GM23338 (cell line): ENCODE measurements around the gene IL1RL2. TPM values are rescaled to one million over a fixed set of nuclear protein-coding genes. Genes with fewer than 3 reads are reported as not detected.

Source experiments
- ATAC-seq: fragments of 200-7000 bp; cut with Tn5 transposase; 3 replicates; pipeline ENCODE4 v1.9.1; 2020
- DNase-seq: peaks from one replicate; pipeline ENCODE4 v3.0.0-alpha.2; 2015; ENCODE audit warnings: low spot score
- H2AFZ ChIP-seq: fragments of 200-600 bp; sonication (generic); 2 replicates; pipeline ENCODE4 v1.8.0; 2016; ENCODE audit warnings: antibody characterized with exemption, mild to moderate bottlenecking, moderate library complexity
- H3F3A ChIP-seq: fragments of 200-600 bp; sonication (generic); replicated peaks from 2 replicates; pipeline ENCODE4 v1.8.0; 2017; ENCODE audit warnings: antibody characterized with exemption, mixed run types, low read depth
- H3K27ac ChIP-seq: fragments of 200-600 bp; sonication (generic); 2 replicates; pipeline ENCODE4 v1.6.1; 2016; ENCODE audit warnings: low read depth
- H3K27me3 ChIP-seq: fragments of 200-600 bp; sonication (generic); 2 replicates; pipeline ENCODE4 v1.8.0; 2016; ENCODE audit warnings: mild to moderate bottlenecking, mixed run types, moderate library complexity; ENCODE audit not compliant: insufficient read depth
- H3K36me3 ChIP-seq: fragments of 200-600 bp; sonication (generic); 2 replicates; pipeline ENCODE4 v1.8.0; 2016; ENCODE audit warnings: mild to moderate bottlenecking; ENCODE audit not compliant: insufficient read depth
- H3K4me1 ChIP-seq: fragments of 200-600 bp; sonication (generic); 2 replicates; pipeline ENCODE4 v1.8.0; 2016; ENCODE audit warnings: mild to moderate bottlenecking, moderate library complexity; ENCODE audit not compliant: insufficient read depth
- H3K4me2 ChIP-seq: fragments of 200-600 bp; sonication (generic); 2 replicates; pipeline ENCODE4 v1.7.1; 2017; ENCODE audit warnings: mixed run types
- H3K4me3 ChIP-seq: fragments of 200-600 bp; sonication (generic); 2 replicates; pipeline ENCODE4 v1.6.1; 2016; ENCODE audit warnings: mixed run types
- H3K79me2 ChIP-seq: fragments of 200-600 bp; sonication (generic); replicated peaks from 2 replicates; pipeline ENCODE4 v1.8.0; 2017; ENCODE audit warnings: mild to moderate bottlenecking; ENCODE audit not compliant: insufficient read depth
- H3K9me2 ChIP-seq: fragments of 200-600 bp; sonication (generic); 2 replicates; pipeline ENCODE4 v1.8.0; 2017; ENCODE audit not compliant: insufficient read depth
- H4K20me1 ChIP-seq: fragments of 200-600 bp; sonication (generic); replicated peaks from 2 replicates; pipeline ENCODE4 v1.8.0; 2017; ENCODE audit warnings: mild to moderate bottlenecking; ENCODE audit not compliant: insufficient read depth
- H3K27ac Mint-ChIP-seq: 2 replicates; pipeline ENCODE4 v1.8.0; 2020; ENCODE audit warnings: inconsistent platforms, mild to moderate bottlenecking, moderate library complexity, mixed read lengths
- H3K27me3 Mint-ChIP-seq: 3 replicates; pipeline ENCODE4 v1.8.0; 2022; ENCODE audit warnings: low read depth, mild to moderate bottlenecking, moderate library complexity, mixed read lengths, inconsistent platforms; ENCODE audit not compliant: insufficient read depth, poor library complexity
- H3K36me3 Mint-ChIP-seq: 3 replicates; pipeline ENCODE4 v1.8.0; 2021; ENCODE audit warnings: low read depth, mild to moderate bottlenecking, inconsistent platforms, moderate library complexity, mixed read lengths
- H3K4me1 Mint-ChIP-seq: 3 replicates; pipeline ENCODE4 v1.8.0; 2020; ENCODE audit warnings: mild to moderate bottlenecking, inconsistent platforms, mixed read lengths
- H3K4me3 Mint-ChIP-seq: 3 replicates; pipeline ENCODE4 v1.8.0; 2021; ENCODE audit warnings: moderate library complexity, mild to moderate bottlenecking, inconsistent platforms, mixed read lengths
- H3K9me3 Mint-ChIP-seq: 3 replicates; pipeline ENCODE4 v1.8.0; 2020; ENCODE audit warnings: moderate library complexity, mild to moderate bottlenecking, inconsistent platforms, mixed read lengths
- EZH2 ChIP-seq: fragments of 200-600 bp; sonication (generic); IDR thresholded peaks from one replicate; pipeline ENCODE4 v1.8.0; 2017; ENCODE audit warnings: antibody characterized with exemption, mild to moderate bottlenecking, low read depth; ENCODE audit not compliant: unreplicated experiment
- EZH2phosphoT487 ChIP-seq: fragments of 200-600 bp; sonication (generic); IDR thresholded peaks from one replicate; pipeline ENCODE4 v1.8.1; 2018; ENCODE audit warnings: antibody characterized with exemption; ENCODE audit not compliant: unreplicated experiment
- NANOG ChIP-seq: IDR thresholded peaks from 2 replicates; pipeline ENCODE4 v1.6.1; 2016; ENCODE audit warnings: antibody characterized with exemption, borderline replicate concordance
- POLR2AphosphoS5 ChIP-seq: IDR thresholded peaks from 2 replicates; pipeline ENCODE4 v1.6.1; 2016; ENCODE audit warnings: antibody characterized with exemption, low read depth
- REST ChIP-seq: IDR thresholded peaks from one replicate; pipeline ENCODE4 v1.6.1; 2018; ENCODE audit warnings: antibody characterized with exemption; ENCODE audit not compliant: unreplicated experiment
- STAT1 ChIP-seq: IDR thresholded peaks from one replicate; pipeline ENCODE4 v1.6.1; 2016; ENCODE audit warnings: antibody characterized with exemption; ENCODE audit not compliant: unreplicated experiment
- ZNF114 ChIP-seq: fragments of 250-450 bp; sonication (Bioruptor Pico); IDR thresholded peaks from 2 replicates; pipeline ENCODE4 v1.5.0; 2020; ENCODE audit warnings: mild to moderate bottlenecking, moderate library complexity
- ZNF331 ChIP-seq: fragments of 250-450 bp; sonication (Bioruptor Pico); IDR thresholded peaks from 2 replicates; pipeline ENCODE4 v1.5.0; 2020; ENCODE audit warnings: low read depth, mild to moderate bottlenecking, moderate library complexity
- long read RNA-seq: library from polyadenylated mRNA; unstranded; transcript quantifications from one replicate; pipeline ENCODE4 v2.0.0, GENCODE V29; 2020; ENCODE audit not compliant: unreplicated experiment
- polyA plus RNA-seq: library from polyadenylated mRNA; unstranded; fragments of >200 nt; fragmentation: Nextera tagmentation; extraction: Ambion mirVana; gene quantifications from 2 replicates; pipeline ENCODE4 v1.2.1, GENCODE V29; 2016
- total RNA-seq: library from RNA; depleted of rRNA; stranded (reverse); fragments of >200 nt; shearing (Covaris generic); gene quantifications from 2 replicates; pipeline ENCODE4 v1.2.3, GENCODE V29; 2014; rRNA removed
- TF ChIP-seq, protein P1 (sequence below): fragments of 250-450 bp; sonication (Bioruptor Pico); IDR thresholded peaks from 2 replicates; pipeline ENCODE4 v1.5.0; 2020; ENCODE audit warnings: mild to moderate bottlenecking, moderate library complexity

IL1RL2 gene
- total RNA-seq (not detected in 2 replicates), polyA plus RNA-seq (not detected in 2 replicates)
- long read RNA-seq = 0 reads

DNA sequence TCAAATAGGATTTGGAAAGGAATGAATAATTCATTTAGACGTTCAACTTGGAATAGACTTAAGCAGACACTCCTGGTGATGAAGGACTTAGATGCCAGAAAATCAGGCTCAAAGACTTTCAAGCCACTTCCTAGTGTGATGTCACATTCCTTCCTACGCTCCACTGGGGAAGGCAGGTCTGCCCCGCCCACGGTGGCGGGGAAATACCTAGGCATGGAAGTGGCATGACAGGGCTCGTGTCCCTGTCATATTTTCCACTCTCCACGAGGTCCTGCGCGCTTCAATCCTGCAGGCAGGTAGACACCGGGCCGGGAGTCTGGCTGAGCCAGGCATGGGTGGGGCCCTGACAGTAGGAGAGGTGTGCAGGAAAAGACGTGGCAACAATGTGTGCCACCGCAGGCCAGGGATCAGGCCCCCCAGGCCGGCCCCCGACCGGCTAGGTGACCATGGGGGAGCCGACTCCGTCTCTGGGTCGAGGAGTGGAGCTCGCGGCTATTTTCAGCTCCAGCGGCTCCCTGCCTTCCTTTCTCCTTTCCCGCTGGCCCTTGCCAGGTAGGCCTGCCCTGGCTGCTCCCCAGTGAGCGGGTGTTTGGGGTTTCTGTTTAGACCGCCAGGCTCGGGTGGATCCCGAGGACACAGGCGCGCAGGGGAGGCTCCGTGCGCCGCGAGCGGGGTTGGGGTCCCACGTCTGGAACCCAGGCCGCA is at the start of gene IL1RL2:
Gene IL1RL2, plus strand, starts transcription at position 233 of the 705 bp plus-strand sequence. CDS start 845 bp downstream, outside the sequence.
- no peak within 1 kb of the TSS for H3K27ac Mint-ChIP-seq
- Histone ChIP-seq H3K79me2 (no peaks in the 10 kb centered on the region), H3K36me3 (no peaks in the 10 kb centered on the region), H3K27ac (no peak within 1 kb of the TSS), H3K9me2 (no peaks in the 10 kb centered on the region), H3K27me3 (peaks cover 40% of the 10 kb centered on the region), H2AFZ (peak within 1 kb of the TSS; percentile 98), H3K4me2 (peak within 1 kb of the TSS; percentile 86), H3K4me3 (peak within 1 kb of the TSS; percentile 60), H3F3A (no peaks in the 10 kb centered on the region), H4K20me1 (0 out of 2 replicates have a peak, but pooled peaks cover 5% of the 10 kb centered on the region), H3K4me1 (no peaks in the 10 kb centered on the region)
- H3K4me3 Mint-ChIP-seq = peak within 1 kb of the TSS; percentile 84
- ATAC-seq = peak; percentile 70
- DNase-seq = peak; percentile 30
- H3K4me1 Mint-ChIP-seq = no peaks in the 10 kb centered on the region; the same call in 2 of the 3 replicates
- H3K27me3 Mint-ChIP-seq = peaks cover 29% of the 10 kb centered on the region
- TF ChIP-seq STAT1 (no peak), NANOG (no peak), EZH2phosphoT487 (peak; percentile 19), POLR2AphosphoS5 (no peak), ZNF331 (CRISPR knock-in tag) (no peak), ZNF114 (CRISPR knock-in tag) (no peak), REST (no peak), EZH2 (no peak)
- TF ChIP-seq, protein P1, sequence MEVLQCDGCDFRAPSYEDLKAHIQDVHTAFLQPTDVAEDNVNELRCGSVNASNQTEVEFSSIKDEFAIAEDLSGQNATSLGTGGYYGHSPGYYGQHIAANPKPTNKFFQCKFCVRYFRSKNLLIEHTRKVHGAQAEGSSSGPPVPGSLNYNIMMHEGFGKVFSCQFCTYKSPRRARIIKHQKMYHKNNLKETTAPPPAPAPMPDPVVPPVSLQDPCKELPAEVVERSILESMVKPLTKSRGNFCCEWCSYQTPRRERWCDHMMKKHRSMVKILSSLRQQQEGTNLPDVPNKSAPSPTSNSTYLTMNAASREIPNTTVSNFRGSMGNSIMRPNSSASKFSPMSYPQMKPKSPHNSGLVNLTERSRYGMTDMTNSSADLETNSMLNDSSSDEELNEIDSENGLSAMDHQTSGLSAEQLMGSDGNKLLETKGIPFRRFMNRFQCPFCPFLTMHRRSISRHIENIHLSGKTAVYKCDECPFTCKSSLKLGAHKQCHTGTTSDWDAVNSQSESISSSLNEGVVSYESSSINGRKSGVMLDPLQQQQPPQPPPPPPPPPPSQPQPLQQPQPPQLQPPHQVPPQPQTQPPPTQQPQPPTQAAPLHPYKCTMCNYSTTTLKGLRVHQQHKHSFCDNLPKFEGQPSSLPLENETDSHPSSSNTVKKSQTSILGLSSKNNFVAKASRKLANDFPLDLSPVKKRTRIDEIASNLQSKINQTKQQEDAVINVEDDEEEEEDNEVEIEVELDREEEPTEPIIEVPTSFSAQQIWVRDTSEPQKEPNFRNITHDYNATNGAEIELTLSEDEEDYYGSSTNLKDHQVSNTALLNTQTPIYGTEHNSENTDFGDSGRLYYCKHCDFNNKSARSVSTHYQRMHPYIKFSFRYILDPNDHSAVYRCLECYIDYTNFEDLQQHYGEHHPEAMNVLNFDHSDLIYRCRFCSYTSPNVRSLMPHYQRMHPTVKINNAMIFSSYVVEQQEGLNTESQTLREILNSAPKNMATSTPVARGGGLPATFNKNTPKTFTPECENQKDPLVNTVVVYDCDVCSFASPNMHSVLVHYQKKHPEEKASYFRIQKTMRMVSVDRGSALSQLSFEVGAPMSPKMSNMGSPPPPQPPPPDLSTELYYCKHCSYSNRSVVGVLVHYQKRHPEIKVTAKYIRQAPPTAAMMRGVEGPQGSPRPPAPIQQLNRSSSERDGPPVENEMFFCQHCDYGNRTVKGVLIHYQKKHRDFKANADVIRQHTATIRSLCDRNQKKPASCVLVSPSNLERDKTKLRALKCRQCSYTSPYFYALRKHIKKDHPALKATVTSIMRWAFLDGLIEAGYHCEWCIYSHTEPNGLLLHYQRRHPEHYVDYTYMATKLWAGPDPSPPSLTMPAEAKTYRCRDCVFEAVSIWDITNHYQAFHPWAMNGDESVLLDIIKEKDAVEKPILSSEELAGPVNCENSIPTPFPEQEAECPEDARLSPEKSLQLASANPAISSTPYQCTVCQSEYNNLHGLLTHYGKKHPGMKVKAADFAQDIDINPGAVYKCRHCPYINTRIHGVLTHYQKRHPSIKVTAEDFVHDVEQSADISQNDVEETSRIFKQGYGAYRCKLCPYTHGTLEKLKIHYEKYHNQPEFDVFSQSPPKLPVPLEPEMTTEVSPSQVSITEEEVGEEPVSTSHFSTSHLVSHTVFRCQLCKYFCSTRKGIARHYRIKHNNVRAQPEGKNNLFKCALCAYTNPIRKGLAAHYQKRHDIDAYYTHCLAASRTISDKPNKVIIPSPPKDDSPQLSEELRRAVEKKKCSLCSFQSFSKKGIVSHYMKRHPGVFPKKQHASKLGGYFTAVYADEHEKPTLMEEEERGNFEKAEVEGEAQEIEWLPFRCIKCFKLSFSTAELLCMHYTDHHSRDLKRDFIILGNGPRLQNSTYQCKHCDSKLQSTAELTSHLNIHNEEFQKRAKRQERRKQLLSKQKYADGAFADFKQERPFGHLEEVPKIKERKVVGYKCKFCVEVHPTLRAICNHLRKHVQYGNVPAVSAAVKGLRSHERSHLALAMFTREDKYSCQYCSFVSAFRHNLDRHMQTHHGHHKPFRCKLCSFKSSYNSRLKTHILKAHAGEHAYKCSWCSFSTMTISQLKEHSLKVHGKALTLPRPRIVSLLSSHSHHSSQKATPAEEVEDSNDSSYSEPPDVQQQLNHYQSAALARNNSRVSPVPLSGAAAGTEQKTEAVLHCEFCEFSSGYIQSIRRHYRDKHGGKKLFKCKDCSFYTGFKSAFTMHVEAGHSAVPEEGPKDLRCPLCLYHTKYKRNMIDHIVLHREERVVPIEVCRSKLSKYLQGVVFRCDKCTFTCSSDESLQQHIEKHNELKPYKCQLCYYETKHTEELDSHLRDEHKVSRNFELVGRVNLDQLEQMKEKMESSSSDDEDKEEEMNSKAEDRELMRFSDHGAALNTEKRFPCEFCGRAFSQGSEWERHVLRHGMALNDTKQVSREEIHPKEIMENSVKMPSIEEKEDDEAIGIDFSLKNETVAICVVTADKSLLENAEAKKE = no peak
- H3K36me3 Mint-ChIP-seq = no peaks in the 10 kb centered on the region; the same call in 2 of the 3 replicates
- H3K9me3 Mint-ChIP-seq = peaks cover 2% of the 10 kb centered on the region; the same call in 1 of the 3 replicates
